Measurements from ENCODE around the gene GOT1.

GRCh38 chr10:99450624-99451498, 20.4 kb upstream of the GOT1 start:
- TF ChIP-seq CTCF (IDR thresholded peaks at IDR 0.05): no peak
- no peak for TF ChIP-seq POLR2A (IDR thresholded peaks at IDR 0.05)
